T47D (cell line): Measurements from ENCODE around the gene TGFBR2.

Experiments used
- DNase-seq, 2 experiments: peaks; one replicate each; pipeline versions ENCODE4 v3.0.0 to v3.0.0-alpha.2; 2011 to 2012; ENCODE audit warnings: low read depth in 1 of 2, low spot score in 1 of 2
- JUND ChIP-seq: IDR thresholded peaks from 2 replicates; pipeline ENCODE4 v1.6.1; 2012; ENCODE audit warnings: low read depth
- in situ Hi-C: cut with HindIII; loops from 2 replicates; pipeline ENCODE4 v1.10.0; 2016; ENCODE audit warnings: low sequenced_read_pairs, low pct_unique_long_range_greater_than_20kb

TGFBR2 gene

GRCh38 chr3:30696403-30696819 lies 90.0 kb downstream of the TGFBR2 start:
- in situ Hi-C loops = no loop called here
- no peak for TF ChIP-seq JUND
- DNase-seq = no peak

GRCh38 chr3:30696896-30697295 lies 90.5 kb downstream of the TGFBR2 start:
- no peak for TF ChIP-seq JUND
- DNase-seq = no peak
- in situ Hi-C loops = no loop called here

GRCh38 chr3:30698549-30698948 lies 92.1 kb downstream of the TGFBR2 start:
- DNase-seq = no peak
- TF ChIP-seq JUND = no peak
- in situ Hi-C loops = no loop called here

GRCh38 chr3:30699927-30700326 lies 93.5 kb downstream of the TGFBR2 start:
- TF ChIP-seq JUND = no peak
- no peak for DNase-seq
- in situ Hi-C loops = no loop called here

GRCh38 chr3:30700702-30701321 lies 94.4 kb downstream of the TGFBR2 start:
- no peak for DNase-seq
- in situ Hi-C loops = no loop called here
- TF ChIP-seq JUND = no peak

GRCh38 chr3:30702038-30702827 lies 95.8 kb downstream of the TGFBR2 start:
- in situ Hi-C loops = no loop called here
- no peak for TF ChIP-seq JUND
- no peak for DNase-seq

- in situ Hi-C loops = no loop called here
- no peak for DNase-seq
- TF ChIP-seq JUND = no peak
Observed at GRCh38 chr3:30702828-30703397, 96.5 kb downstream of the TGFBR2 start.

GRCh38 chr3:30704931-30705890 lies 98.8 kb downstream of the TGFBR2 start:
- no peak for DNase-seq
- in situ Hi-C loops = no loop called here
- TF ChIP-seq JUND = no peak

- no peak for DNase-seq
- no peak for TF ChIP-seq JUND
- in situ Hi-C loops = no loop called here
Observed at GRCh38 chr3:30707825-30708224, 101.4 kb downstream of the TGFBR2 start.

GRCh38 chr3:30708472-30708871 lies 102.1 kb downstream of the TGFBR2 start:
- DNase-seq = no peak
- TF ChIP-seq JUND = no peak
- in situ Hi-C loops = no loop called here

- TF ChIP-seq JUND = no peak
- in situ Hi-C loops = no loop called here
- no peak for DNase-seq
Observed at GRCh38 chr3:30710017-30710416, 103.6 kb downstream of the TGFBR2 start.

GRCh38 chr3:30711151-30711550 lies 104.8 kb downstream of the TGFBR2 start:
- DNase-seq = no peak
- in situ Hi-C loops = no loop called here
- no peak for TF ChIP-seq JUND
